KMS-11 (cell line): ENCODE data around the gene ISOC1.

Experiments
- H2AFZ ChIP-seq: fragments of 200-600 bp; sonication (generic); 2 replicates; pipeline ENCODE4 v1.6.1; 2016; ENCODE audit warnings: antibody characterized with exemption, mixed run types, low read depth
- H3K27ac ChIP-seq: fragments of 200-600 bp; sonication (generic); 2 replicates; pipeline ENCODE4 v1.6.1; 2016; ENCODE audit warnings: mild to moderate bottlenecking, mixed run types
- H3K27me3 ChIP-seq: fragments of 200-600 bp; sonication (generic); 2 replicates; pipeline ENCODE4 v1.6.1; 2017; ENCODE audit warnings: mild to moderate bottlenecking, low read depth, mixed run types, moderate library complexity; ENCODE audit not compliant: insufficient read depth
- H3K36me3 ChIP-seq: fragments of 200-600 bp; sonication (generic); 2 replicates; pipeline ENCODE4 v1.6.1; 2017; ENCODE audit warnings: mild to moderate bottlenecking, mixed run types; ENCODE audit not compliant: insufficient read depth
- H3K4me1 ChIP-seq: fragments of 200-600 bp; sonication (generic); 2 replicates; pipeline ENCODE4 v1.6.1; 2016; ENCODE audit warnings: mild to moderate bottlenecking, low read depth, mixed run types; ENCODE audit not compliant: poor library complexity, severe bottlenecking
- H3K4me2 ChIP-seq: fragments of 200-600 bp; sonication (generic); 2 replicates; pipeline ENCODE4 v1.7.0; 2016; ENCODE audit warnings: mild to moderate bottlenecking, mixed run types
- H3K4me3 ChIP-seq: fragments of 200-600 bp; sonication (generic); IDR thresholded peaks from 2 replicates; pipeline ENCODE4 v1.6.1; 2017; ENCODE audit warnings: low read depth, low read length, mixed read lengths; ENCODE audit not compliant: insufficient read depth
- H3K79me2 ChIP-seq: fragments of 200-600 bp; sonication (generic); 2 replicates; pipeline ENCODE4 v1.6.1; 2016; ENCODE audit warnings: low read depth, mixed run types; ENCODE audit not compliant: insufficient read depth
- H3K9ac ChIP-seq: fragments of 200-600 bp; sonication (generic); 2 replicates; pipeline ENCODE4 v1.6.1; 2016; ENCODE audit warnings: mild to moderate bottlenecking, mixed run types
- H4K20me1 ChIP-seq: fragments of 200-600 bp; sonication (generic); 2 replicates; pipeline ENCODE4 v1.6.1; 2016; ENCODE audit warnings: mild to moderate bottlenecking, mixed run types; ENCODE audit not compliant: insufficient read depth
- CTCF ChIP-seq: fragments of 200-600 bp; sonication (generic); conservative IDR thresholded peaks from 2 replicates; pipeline ENCODE4 v1.6.1; 2017; ENCODE audit warnings: low read depth, mild to moderate bottlenecking, antibody characterized with exemption, low read length, moderate library complexity, mixed read lengths

ISOC1 gene

DNA sequence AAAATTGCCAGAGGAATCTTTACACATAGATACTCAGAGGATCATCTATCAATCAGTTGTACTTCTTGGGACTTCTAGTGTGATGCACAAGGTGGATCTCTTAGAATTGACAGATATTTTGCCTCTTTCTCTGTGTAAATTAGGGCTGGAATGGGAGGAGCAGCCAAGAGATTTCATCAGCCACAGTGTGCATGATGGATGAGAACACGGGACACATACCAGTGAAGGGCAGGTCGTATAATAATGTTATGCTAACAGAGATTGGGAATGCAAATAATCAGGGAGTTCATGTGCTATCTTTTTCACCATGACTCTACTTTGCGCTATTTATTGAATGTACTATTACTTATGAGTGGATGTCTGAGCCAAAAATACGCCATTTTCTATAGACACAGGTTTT, 43.3 kb upstream of the ISOC1 start:
- no peaks in the 10 kb centered on the region for H3K79me2 ChIP-seq
- no peak overlapping the region for H3K4me2 ChIP-seq
- no peaks in the 10 kb centered on the region for H3K36me3 ChIP-seq
- no peaks in the 10 kb centered on the region for H4K20me1 ChIP-seq
- no peak overlapping the region for H3K4me3 ChIP-seq
- H2AFZ ChIP-seq, result no peak overlapping the region
- H3K4me1 ChIP-seq, result no peaks in the 10 kb centered on the region
- H3K27ac ChIP-seq, result no peak overlapping the region
- TF ChIP-seq CTCF, result no peak
- H3K9ac ChIP-seq, result no peak overlapping the region
- no peaks in the 10 kb centered on the region for H3K27me3 ChIP-seq

DNA sequence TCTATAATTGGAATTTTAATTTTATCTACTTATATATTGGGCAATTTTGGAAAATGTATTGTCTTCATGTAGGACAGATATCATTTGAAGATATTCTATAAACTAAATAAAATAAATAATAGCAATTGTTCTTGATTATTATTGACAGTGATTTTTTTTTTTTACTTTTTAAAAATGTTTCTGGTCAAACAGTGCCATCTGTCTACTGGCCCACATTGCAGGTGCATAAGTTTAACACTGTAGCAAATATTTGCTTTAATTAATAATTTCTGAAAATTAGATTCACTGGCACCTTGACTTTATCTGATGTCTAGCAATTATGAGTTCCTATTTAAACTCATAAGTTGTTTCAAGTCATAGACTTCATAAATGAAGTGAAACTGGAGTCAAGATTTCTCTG, 41.1 kb upstream of the ISOC1 start:
- no peak overlapping the region for H3K4me3 ChIP-seq
- no peak for TF ChIP-seq CTCF
- no peak overlapping the region for H3K4me2 ChIP-seq
- H3K9ac ChIP-seq, result no peak overlapping the region
- H3K79me2 ChIP-seq, result no peaks in the 10 kb centered on the region
- H3K36me3 ChIP-seq, result no peaks in the 10 kb centered on the region
- no peak overlapping the region for H3K27ac ChIP-seq
- no peaks in the 10 kb centered on the region for H3K27me3 ChIP-seq
- no peak overlapping the region for H2AFZ ChIP-seq
- H3K4me1 ChIP-seq, result no peaks in the 10 kb centered on the region
- H4K20me1 ChIP-seq, result no peaks in the 10 kb centered on the region

GRCh38 chr5:129057329-129057728, 37.2 kb upstream of the ISOC1 start:
- H3K27me3 ChIP-seq, result no peaks in the 10 kb centered on the region
- H3K4me2 ChIP-seq, result no peak overlapping the region

DNA sequence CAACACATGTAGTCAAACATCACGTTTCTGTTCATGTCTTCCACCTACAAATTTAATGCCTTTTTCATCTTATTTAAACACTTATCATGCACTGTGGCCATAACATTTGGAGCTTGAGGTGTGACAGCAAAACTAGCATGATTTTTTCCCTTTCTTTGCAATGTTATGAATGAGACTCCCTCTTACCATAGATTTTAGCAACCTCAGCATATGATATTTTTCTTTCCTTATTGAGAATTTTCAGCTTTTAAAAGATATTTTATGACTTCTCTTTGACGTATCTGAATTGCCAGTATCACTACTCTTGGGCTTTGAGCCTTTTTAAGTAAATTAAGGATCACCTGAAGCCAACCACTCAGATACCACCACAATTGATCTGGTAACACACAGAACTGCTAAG, 32.7 kb upstream of the ISOC1 start:
- no peak overlapping the region for H3K9ac ChIP-seq
- TF ChIP-seq CTCF, result no peak
- H3K4me2 ChIP-seq, result no peak overlapping the region
- no peaks in the 10 kb centered on the region for H3K36me3 ChIP-seq
- no peaks in the 10 kb centered on the region for H4K20me1 ChIP-seq
- H2AFZ ChIP-seq, result no peak overlapping the region
- no peaks in the 10 kb centered on the region for H3K79me2 ChIP-seq
- H3K4me1 ChIP-seq, result no peaks in the 10 kb centered on the region
- H3K27me3 ChIP-seq, result no peaks in the 10 kb centered on the region
- no peak overlapping the region for H3K4me3 ChIP-seq
- H3K27ac ChIP-seq, result no peak overlapping the region

More at GRCh38 chr5:129057329-129057728, 37.2 kb upstream of the ISOC1 start:
- no peak overlapping the region for H3K27ac ChIP-seq
- no peak overlapping the region for H2AFZ ChIP-seq
- TF ChIP-seq CTCF, result no peak
- no peaks in the 10 kb centered on the region for H3K36me3 ChIP-seq
- H3K79me2 ChIP-seq, result no peaks in the 10 kb centered on the region
- no peaks in the 10 kb centered on the region for H4K20me1 ChIP-seq
- H3K4me3 ChIP-seq, result no peak overlapping the region
- no peaks in the 10 kb centered on the region for H3K4me1 ChIP-seq
- no peak overlapping the region for H3K9ac ChIP-seq
